HG03558 (cell line): ENCODE data around the gene GABPB2.
"Not testable (repeated sequence)": the region's sequence is repeated elsewhere in the genome, so short reads cannot be mapped to it uniquely, and the experiment has no call there.

Experiments
- ATAC-seq: cut with Tn5 transposase; IDR thresholded peaks from one replicate; pipeline ENCODE4 v1.9.1; 2021; ENCODE audit warnings: moderate number of reproducible peaks; ENCODE audit not compliant: unreplicated experiment; ENCODE audit errors: extremely low read depth

Gene GABPB2

GRCh38 chr1:151059109-151060006, 11.2 kb upstream of the GABPB2 start, which contains the start of gene CDC42SE1:
TSS of gene CDC42SE1 (minus strand) at chr1:151059622. CDS start at chr1:151055730, 3,892 bp downstream.
- peak; percentile 69 for ATAC-seq

GRCh38 chr1:151060007-151060656, 10.4 kb upstream of the GABPB2 start, which contains the start of gene MLLT11:
TSS of gene MLLT11 (plus strand) at chr1:151060397. CDS start at chr1:151067225, 6,828 bp downstream.
- ATAC-seq, result no peak

- ATAC-seq, result no peak
Observed at GRCh38 chr1:151060657-151061421, 9.7 kb upstream of the GABPB2 start.

- no peak for ATAC-seq
Observed at GRCh38 chr1:151061704-151062103, 8.9 kb upstream of the GABPB2 start.

GRCh38 chr1:151062741-151063371, 7.7 kb upstream of the GABPB2 start:
- no peak for ATAC-seq

GRCh38 chr1:151065089-151065645, 5.4 kb upstream of the GABPB2 start:
- ATAC-seq, result no peak

- ATAC-seq, result no peak
Observed at GRCh38 chr1:151067185-151067584, 3.4 kb upstream of the GABPB2 start.

GRCh38 chr1:151069103-151069486, 1.5 kb upstream of the GABPB2 start:
- no peak for ATAC-seq

GRCh38 chr1:151072224-151072623, 1.7 kb downstream of the GABPB2 start:
- ATAC-seq, result no peak

- ATAC-seq, result no peak
Observed at GRCh38 chr1:151085953-151086559, 15.5 kb downstream of the GABPB2 start.

GRCh38 chr1:151097426-151097825, 26.9 kb downstream of the GABPB2 start:
- ATAC-seq, result not testable (repeated sequence)

GRCh38 chr1:151098126-151098525, 27.6 kb downstream of the GABPB2 start:
- no peak for ATAC-seq

GRCh38 chr1:151104630-151105029, 34.1 kb downstream of the GABPB2 start:
- no peak for ATAC-seq

GRCh38 chr1:151106894-151107293, 36.3 kb downstream of the GABPB2 start:
- no peak for ATAC-seq

- no peak for ATAC-seq
Observed at GRCh38 chr1:151108331-151108730, 37.8 kb downstream of the GABPB2 start.

- ATAC-seq, result no peak
Observed at GRCh38 chr1:151113877-151114276, 43.3 kb downstream of the GABPB2 start.

GRCh38 chr1:151124763-151125403, 54.3 kb downstream of the GABPB2 start:
- no peak for ATAC-seq

GRCh38 chr1:151128800-151129199, 58.2 kb downstream of the GABPB2 start:
- ATAC-seq, result no peak
